Right lung (tissue), 10 donors: Measurements from ENCODE around the gene ZXDB. TPM values are rescaled to one million over a fixed set of nuclear protein-coding genes. Genes with fewer than 3 reads are reported as not detected.
"Not testable (repeated sequence)": the region's sequence is repeated elsewhere in the genome, so short reads cannot be mapped to it uniquely, and the experiment has no call there.

Experiments used
- DNase-seq, 2 donors: peaks; one replicate each; pipeline ENCODE4 v3.0.0-alpha.2; 2013
- long read RNA-seq, 8 donors: transcript quantifications; one replicate each; lab custom pipeline, GENCODE V29; 2026
- polyA plus RNA-seq, 5 donors: library from polyadenylated mRNA; unstranded; fragments of 120-200 nt; gene quantifications; one replicate each; pipeline versions ENCODE4 v1.2.1 to v1.2.3, GENCODE V29; 2013; ENCODE audit warnings: inconsistent platforms in 1 of 5, low replicate concordance in 1 of 5; ENCODE audit not compliant: insufficient read length in 5 of 5, insufficient read depth in 1 of 5

Gene ZXDB
- polyA plus RNA-seq, result 1 to 10 TPM; 7.0 to 9.2 (median 8.6) TPM
- long read RNA-seq, donor 1, full-length matches to known transcripts, result 20 of 20 reads
- long read RNA-seq, donor 1, partial matches to known transcripts, result 0 of 20 reads
- long read RNA-seq, donor 1, other reads (novel, unspliced or antisense), result 0 of 20 reads
- long read RNA-seq, donor 2, full-length matches to known transcripts, result 12 of 12 reads
- long read RNA-seq, donor 2, partial matches to known transcripts, result 0 of 12 reads
- long read RNA-seq, donor 2, other reads (novel, unspliced or antisense), result 0 of 12 reads
- long read RNA-seq, donor 3, full-length matches to known transcripts, result 18 of 18 reads
- long read RNA-seq, donor 3, partial matches to known transcripts, result 0 of 18 reads
- long read RNA-seq, donor 3, other reads (novel, unspliced or antisense), result 0 of 18 reads
- long read RNA-seq, donor 4, full-length matches to known transcripts, result 19 of 19 reads
- long read RNA-seq, donor 4, partial matches to known transcripts, result 0 of 19 reads
- long read RNA-seq, donor 4, other reads (novel, unspliced or antisense), result 0 of 19 reads
- long read RNA-seq, donor 5, full-length matches to known transcripts, result 14 of 14 reads
- long read RNA-seq, donor 5, partial matches to known transcripts, result 0 of 14 reads
- long read RNA-seq, donor 5, other reads (novel, unspliced or antisense), result 0 of 14 reads
- long read RNA-seq, donor 6, full-length matches to known transcripts, result 19 of 19 reads
- long read RNA-seq, donor 6, partial matches to known transcripts, result 0 of 19 reads
- long read RNA-seq, donor 6, other reads (novel, unspliced or antisense), result 0 of 19 reads
- long read RNA-seq, donor 7, full-length matches to known transcripts, result 9 of 9 reads
- long read RNA-seq, donor 7, partial matches to known transcripts, result 0 of 9 reads
- long read RNA-seq, donor 7, other reads (novel, unspliced or antisense), result 0 of 9 reads
- long read RNA-seq, donor 8, full-length matches to known transcripts, result 9 of 9 reads
- long read RNA-seq, donor 8, partial matches to known transcripts, result 0 of 9 reads
- long read RNA-seq, donor 8, other reads (novel, unspliced or antisense), result 0 of 9 reads

DNA sequence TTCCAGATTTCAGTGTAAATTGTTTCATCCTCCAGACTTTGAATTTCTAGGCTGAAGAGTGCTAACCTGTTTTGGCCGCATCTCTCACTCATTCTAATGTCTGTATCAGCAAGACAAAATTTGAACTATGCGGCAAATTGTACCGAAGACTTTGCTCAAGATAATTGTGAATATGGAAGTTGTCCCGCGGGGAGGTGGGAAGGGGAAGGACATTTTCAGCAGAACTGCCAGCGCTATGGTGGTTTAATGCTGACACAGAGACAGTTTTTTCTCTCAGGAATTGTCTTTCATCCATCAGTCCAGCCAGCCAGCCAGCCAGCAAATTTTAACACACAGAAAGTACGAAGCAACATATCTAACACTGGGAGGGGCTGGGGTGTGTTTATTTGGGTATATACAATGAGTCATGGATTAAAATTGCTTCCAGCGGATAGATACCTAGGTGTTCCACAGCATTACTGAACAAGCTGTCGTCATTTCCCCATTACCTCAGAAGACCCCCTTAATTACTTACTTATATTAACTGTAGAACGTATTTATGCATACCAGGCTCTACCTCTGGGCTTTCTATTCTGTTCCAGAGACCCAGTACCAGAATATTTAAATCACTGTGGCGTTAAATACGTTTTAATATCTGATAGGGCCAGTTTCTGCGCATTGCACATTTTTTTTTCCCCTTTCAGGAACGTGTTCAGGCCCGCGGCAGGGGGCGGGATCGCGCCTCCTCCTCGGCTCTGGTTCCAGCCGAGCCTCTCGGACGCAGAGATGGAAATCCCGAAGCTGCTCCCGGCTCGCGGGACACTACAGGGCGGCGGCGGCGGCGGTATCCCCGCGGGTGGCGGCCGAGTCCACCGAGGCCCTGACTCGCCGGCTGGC lies at the start of gene ZXDB:
Gene ZXDB (plus strand): TSS at position 728 of the 876 bp plus-strand sequence. CDS start 38 bp downstream, at position 766.
- DNase-seq, result peak; percentile 20 to 23

DNA sequence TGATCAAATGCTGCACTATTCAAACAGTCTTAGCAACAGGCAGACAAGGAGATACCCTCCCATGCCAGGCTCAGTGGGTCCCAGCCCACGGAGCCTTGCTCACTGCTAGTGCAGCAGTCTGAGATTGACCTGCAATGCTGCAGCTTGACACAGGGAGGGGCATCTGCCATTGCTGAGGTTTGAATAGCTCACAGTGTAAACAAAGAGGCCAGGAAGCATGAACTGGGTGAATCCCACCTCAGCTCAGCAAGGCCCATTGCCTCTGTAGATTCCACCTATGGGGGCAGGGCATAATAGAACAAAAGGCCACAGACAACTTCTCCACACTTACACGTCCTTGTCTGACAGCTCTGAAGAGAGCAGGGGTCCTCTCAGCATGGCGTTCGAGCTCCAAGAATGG lies 26.6 kb upstream of the ZXDB start:
- DNase-seq, result no peak

DNA sequence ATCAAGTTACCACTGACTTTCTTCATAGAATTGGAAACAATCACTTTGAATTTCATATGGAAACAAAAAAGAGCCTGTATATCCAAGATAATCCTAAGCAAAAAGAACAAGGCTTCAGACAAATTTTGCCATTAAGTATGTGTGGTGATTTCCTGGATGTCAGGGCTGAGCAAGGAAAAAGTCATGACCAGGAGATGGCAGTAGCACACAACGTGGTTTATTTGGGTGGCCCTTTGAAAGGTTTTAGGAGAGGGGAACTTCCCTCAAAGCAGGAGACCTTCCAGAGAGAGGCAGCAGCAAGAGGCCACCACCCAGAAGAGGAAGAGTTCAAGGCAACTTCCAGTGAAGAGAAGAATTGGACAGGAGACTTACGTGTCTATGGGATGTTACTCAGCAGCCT lies 18.1 kb upstream of the ZXDB start:
- DNase-seq, result no peak

DNA sequence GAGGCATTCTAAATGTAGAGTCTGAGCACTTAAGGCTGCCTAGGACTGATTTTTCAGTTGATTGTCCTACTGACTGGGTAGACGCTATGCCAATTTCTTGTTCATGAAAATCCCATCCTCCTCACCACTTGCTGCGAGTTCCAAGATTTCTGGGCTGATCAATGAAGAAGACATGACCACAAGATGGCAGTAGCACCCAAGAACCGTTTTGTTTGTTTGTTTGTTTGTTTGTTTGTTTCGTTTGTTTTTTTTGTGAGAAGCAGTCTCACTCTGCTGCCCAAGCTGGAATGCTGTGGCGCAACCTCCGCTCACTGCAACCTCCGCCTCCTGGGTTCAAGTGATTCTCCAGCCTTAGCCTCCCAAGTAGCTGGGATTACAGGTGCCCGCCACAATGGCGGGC lies 8.9 kb upstream of the ZXDB start:
- DNase-seq, result not testable (repeated sequence)

DNA sequence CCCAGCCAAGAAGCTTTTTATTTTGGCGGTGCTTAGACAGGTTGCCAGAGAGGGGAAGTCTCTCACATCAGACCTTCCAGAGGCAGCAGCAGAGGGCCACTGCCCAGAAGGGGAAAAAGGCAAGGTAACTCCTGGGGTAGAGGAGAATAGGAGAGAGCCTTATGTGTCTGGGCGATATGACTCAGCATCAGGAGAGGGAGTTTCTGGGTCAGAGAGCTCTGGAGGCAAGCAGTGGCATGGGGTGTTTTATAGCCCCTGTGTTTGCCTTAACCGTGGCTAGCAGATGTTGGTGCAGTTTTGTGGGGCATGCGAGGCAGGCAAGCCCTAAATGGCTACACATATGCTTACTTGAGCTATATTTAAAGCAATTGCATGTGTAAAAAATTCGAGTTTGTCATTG lies 8.3 kb upstream of the ZXDB start:
- no peak for DNase-seq

DNA sequence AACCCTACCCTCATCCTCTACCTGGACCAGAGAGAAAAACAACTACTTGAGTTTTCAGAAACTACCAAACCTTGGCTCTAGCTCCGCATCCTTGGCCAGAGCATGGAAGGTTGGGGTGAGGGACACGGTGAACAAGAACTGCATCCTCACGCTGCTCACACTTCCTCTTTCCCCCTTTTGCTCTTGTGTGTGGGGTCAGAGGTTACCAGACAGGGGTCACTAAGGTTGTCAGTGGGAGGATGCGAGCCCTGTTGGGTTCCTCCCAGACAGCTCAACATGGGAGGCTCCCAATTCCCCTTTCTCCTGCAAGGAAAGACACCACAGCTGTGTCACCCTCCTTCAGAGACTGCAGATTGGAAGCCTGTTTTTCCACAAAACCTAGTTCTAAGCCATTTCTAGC lies 5.5 kb upstream of the ZXDB start:
- no peak for DNase-seq

DNA sequence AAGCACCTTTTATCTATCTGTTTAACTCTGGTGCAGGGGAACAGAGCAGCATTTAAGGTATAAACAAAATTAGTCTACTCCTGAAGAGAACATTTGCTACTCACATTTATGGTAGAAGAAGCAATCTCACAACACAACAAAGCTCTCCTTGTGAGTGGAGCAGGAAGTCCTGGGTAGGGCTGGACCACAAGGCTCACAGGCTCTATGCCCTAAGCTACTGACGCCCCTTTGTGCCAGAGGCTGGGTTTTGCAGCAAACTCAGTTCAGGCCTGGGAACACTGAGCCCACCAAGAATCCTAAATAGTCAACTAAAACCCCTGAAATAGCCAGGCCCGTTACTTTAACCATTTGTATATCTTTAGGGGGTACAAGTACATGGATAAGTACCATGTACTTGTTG lies 4.7 kb upstream of the ZXDB start:
- no peak for DNase-seq

DNA sequence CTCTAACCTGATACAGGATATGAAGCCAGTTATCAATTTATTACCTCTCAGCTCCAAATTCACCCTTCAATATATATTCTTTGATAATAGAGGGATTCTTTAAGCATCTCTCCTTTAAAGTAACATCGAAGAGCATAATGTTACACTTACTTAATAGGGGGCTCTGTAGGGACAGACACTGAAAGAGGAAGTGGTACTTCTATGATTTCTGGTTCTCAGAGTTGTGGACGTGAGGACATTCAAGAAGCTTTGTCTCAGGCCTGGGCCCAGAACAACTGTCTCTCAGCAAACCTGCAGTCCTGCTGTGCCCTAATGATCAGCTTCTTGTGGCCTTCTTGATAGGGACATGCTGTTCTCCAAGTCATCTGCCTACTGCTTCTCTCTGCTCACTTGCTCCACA lies 4.2 kb upstream of the ZXDB start:
- no peak for DNase-seq

DNA sequence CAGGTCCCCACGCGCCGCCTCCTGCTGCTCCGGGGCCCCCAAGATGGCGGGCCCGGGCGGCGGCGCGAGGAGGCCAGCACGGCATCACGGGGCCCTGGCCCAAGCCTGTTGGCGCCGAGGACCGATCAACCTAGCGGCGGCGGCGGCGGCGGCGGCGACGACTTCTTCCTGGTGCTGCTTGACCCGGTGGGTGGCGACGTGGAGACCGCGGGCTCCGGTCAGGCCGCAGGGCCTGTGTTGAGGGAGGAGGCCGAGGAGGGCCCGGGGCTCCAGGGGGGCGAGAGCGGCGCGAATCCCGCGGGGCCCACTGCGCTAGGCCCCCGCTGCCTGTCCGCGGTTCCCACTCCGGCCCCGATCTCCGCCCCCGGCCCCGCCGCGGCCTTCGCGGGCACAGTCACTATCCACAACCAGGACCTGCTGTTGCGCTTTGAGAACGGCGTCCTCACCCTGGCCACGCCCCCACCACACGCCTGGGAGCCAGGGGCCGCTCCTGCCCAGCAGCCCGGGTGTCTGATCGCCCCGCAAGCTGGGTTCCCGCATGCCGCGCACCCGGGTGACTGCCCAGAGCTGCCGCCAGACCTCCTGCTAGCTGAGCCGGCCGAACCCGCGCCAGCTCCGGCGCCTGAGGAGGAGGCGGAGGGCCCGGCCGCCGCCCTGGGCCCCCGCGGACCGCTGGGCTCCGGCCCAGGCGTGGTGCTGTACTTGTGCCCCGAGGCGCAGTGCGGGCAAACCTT lies 516 bp downstream of the ZXDB start:
- DNase-seq, result peak; percentile 33 to 46

DNA sequence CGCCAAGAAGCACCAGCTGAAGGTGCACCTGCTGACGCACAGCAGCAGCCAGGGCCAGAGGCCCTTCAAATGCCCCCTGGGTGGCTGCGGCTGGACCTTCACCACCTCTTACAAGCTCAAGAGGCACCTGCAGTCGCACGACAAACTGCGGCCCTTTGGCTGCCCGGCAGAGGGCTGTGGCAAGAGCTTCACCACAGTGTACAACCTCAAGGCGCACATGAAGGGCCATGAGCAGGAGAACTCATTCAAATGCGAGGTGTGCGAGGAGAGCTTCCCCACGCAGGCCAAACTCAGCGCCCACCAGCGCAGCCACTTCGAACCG lies 1.0 kb downstream of the ZXDB start:
- peak in 1 of 2 donors; percentile 5 for DNase-seq

DNA sequence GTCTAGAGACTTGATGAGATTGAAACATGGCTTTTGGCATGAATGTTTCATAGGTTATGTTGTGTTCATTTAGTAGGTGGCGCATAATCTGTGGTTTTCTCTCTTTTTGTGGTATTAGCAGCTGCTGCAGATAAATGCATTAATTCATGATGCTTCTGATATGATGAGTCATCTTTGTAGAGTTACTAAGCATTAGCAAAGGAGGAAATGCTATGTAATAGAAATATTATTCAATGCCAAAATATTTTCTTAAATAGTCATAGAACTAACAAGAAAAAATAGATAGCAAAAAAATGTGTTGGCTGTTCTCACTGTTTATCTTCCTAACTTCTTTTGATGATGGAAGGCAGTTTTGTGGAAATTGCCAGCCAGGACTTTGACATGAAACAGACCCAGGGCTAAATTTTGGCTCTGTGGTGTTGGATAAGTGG lies 3.6 kb downstream of the ZXDB start:
- peak; percentile 8 to 16 for DNase-seq

DNA sequence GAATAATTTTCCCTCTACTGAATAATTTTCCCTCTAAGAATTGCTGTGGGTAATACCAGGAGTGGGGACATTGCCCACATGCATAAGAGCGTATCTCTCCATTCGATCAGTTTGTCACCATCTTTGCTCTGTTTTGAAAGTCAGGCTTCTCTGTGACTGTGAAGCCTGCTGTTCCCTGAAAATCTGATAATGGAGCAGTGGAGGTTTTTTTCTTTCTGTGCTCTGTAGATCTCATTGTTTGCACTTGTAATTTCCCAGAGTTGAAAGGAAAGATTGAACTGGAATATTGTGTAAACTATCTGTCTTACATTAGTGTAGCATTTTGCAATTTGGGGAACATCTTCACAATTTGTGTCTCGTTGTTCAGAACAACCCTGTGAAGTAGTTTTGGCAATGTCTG lies 4.3 kb downstream of the ZXDB start:
- no peak for DNase-seq

DNA sequence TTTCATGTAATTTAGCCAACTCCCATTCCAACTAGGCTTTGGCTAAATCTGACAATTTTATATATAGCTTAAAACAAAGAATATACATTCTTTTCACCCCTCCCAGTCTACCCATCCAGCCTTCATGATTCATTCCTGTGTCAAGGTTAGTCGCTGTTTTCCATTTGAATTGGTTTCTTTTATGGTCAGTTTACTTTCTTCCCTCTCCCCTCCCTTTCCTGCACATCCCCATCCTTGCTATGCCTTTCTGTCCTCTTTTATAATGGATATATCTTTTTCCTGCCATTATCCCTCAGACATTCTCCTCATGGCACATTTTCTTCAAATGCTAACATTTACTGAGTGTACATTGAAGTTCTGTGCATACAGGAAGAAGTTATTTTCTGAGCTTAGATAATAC lies 4.7 kb downstream of the ZXDB start:
- DNase-seq, result no peak

DNA sequence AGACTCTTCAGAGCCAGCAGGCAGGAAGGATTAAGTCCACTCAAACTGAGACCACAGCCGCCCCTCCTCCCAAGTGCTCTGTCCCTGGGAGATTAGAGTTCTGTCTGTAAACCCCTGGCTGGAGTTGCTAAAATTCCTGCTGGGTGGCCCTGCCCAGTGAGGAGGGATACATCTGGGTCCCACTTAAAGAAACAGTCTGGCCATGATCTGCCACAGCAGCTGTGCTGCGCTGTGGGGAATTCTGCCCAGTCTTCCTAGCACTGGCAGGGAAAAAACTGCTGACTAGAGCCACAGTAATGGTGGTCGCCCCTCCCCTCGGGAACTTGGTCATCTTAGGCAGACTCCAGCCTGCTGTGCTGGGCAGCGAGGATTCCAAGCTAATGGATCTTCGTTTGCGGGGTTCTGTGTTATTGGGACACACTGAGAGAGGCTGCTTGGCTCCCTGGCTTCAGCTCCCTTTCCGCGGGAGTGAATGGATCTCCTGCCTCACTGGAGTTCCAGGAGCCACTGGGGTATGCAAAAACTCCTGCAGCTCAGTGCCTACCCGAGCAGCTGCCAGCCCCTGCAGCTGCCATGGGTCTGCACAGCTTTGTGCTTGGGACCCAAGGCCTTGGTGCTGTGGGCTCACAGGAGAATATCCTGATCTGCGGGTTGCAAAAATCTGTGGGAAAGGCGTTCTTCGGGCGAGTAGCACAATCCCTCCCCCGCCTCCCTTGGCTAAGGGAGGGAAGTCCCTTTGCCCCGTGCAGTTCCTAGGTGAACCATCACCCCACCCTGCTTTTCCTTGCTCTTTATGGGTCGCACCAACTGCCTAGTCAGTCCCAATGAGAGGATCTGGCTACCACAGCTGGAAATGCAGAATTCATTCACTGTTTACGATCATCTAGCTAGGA lies 15.7 kb downstream of the ZXDB start:
- no peak for DNase-seq

DNA sequence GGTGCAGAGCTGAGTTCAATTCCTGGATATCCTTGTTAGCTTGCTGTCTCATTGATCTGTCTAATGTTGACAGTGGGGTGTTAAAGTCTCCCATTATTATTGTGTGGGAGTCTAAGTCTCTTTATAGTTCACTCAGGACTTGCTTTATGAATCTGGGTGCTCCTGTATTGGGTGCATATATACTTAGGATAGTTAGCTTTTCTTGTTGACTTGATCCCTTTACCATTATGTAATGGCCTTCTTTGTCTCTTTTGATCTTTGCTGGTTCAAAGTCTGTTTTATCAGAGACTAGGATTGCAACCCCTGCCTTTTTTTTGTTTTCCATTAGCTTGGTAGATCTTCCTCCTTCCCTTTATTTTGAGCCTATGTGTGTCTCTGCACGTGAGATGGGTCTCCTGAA lies 21.5 kb downstream of the ZXDB start:
- not testable (repeated sequence) for DNase-seq

DNA sequence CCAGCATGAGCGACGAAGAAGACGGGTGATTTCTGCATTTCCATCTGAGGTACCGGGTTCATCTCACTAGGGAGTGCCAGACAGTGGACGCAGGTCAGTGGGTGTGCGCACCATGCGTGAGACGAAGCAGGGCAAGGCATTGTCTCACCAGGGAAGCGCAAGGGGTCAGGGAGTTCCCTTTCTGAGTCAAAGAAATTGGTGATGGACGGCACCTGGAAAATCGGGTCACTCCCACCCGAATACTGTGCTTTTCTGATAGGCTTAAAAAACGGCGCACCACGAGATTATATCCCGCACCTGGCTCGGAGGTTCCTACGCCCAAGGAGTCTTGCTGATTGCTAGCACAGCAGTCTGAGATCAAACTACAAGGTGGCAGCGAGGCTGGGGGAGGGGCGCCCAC lies 37.6 kb downstream of the ZXDB start:
- DNase-seq, result not testable (repeated sequence)

DNA sequence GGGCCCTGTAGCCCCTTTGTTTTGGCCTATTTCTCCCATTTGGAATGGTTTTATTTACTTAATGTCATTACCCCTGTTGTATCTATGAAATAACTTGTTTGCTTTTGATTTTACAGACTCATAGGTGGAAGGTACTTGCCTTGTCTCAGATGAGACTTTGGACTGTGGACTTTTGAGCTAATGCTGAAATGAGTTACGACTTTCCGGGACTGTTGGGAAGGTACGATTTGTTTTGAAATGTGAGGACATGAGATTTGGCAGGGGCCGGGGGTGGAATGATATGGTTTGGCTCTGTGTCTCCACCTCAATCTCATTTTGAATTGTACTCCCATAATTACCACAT lies 48.8 kb downstream of the ZXDB start:
- DNase-seq, result no peak

DNA sequence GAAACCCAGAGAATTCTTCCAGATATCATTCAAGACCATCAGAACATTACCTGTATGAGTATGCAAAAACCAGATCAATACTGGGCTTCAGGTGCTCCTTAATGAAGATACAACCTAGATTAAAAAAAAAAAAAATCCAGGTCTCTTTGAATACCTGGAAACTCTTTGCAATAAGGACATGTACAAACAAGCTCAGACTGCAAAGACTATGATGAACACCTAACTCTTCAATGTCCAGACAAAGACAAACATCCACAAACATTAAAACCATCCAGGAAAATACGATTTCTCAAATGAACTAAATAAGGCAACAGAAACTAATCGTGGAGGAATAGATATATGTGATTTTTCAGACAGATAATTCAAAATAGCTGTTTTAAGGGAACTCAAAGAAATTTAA lies 49.5 kb downstream of the ZXDB start:
- no peak for DNase-seq

DNA sequence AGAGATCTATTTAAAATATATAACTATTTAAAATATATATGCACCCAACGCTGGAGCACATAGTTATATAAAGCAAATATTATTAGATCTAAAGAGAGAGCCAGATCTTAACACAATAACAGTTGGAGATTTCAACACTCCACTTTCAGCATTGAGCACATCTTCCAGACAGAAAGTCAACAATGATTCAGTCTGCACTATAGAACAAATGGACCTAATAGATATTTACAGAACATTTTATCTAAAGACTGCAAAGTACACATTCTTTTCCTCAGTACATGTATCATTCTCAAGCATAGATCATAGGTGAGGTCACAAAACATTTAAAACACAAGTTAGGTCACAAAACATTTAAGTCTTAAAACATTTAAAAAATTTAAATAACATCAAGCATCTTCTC lies 51.9 kb downstream of the ZXDB start:
- DNase-seq, result no peak

DNA sequence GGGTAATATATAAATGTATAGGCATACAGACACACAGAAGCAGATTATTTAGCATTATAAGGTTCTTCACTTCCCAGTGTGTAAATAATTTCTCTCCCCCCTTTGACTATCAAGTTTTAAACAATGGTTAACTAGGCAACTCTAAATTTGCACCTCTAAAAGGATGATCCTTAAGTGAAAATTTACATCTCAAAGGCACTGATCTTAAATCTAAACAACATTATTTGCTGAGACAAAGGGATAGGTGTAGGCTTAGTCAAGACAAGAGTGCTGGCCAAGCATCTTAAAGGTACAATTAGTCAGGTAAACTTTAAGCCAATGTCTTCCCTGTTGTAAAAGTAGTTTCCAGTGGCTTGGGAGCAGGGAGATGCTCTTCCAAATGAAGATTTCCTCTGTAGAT lies 55.2 kb downstream of the ZXDB start:
- DNase-seq, result no peak
